HG03520 (cell line): ENCODE results near the gene SLC26A11.
"Not testable (repeated sequence)": the region's sequence is repeated elsewhere in the genome, so short reads cannot be mapped to it uniquely, and the experiment has no call there.

ENCODE experiments used
- ATAC-seq: cut with Tn5 transposase; IDR thresholded peaks from one replicate; pipeline ENCODE4 v1.9.1; 2021; ENCODE audit warnings: mild to moderate bottlenecking, moderate library complexity; ENCODE audit not compliant: unreplicated experiment

Gene SLC26A11

GRCh38 chr17:80243526-80244433 is 23.6 kb downstream of the SLC26A11 start:
- ATAC-seq: no peak

GRCh38 chr17:80244448-80244847 is 24.2 kb downstream of the SLC26A11 start:
- ATAC-seq: not testable (repeated sequence)

- ATAC-seq: no peak
Measured at GRCh38 chr17:80244871-80245509, 24.8 kb downstream of the SLC26A11 start.

- ATAC-seq: no peak
Measured at GRCh38 chr17:80245566-80246265, 25.5 kb downstream of the SLC26A11 start.

- ATAC-seq: no peak
Measured at GRCh38 chr17:80246266-80246681, 26.0 kb downstream of the SLC26A11 start.

- ATAC-seq: no peak
Measured at GRCh38 chr17:80246726-80247125, 26.5 kb downstream of the SLC26A11 start.

GRCh38 chr17:80247561-80247960 is 27.3 kb downstream of the SLC26A11 start:
- no peak for ATAC-seq

GRCh38 chr17:80248001-80248893 is 28.0 kb downstream of the SLC26A11 start:
- ATAC-seq: no peak

- ATAC-seq: no peak
Measured at GRCh38 chr17:80248894-80249710, 28.9 kb downstream of the SLC26A11 start.

- no peak for ATAC-seq
Measured at GRCh38 chr17:80251966-80252365, 31.7 kb downstream of the SLC26A11 start.

- no peak for ATAC-seq
Measured at GRCh38 chr17:80252871-80253270, 32.6 kb downstream of the SLC26A11 start.

GRCh38 chr17:80253631-80254395 is 33.6 kb downstream of the SLC26A11 start:
- ATAC-seq: no peak

GRCh38 chr17:80254396-80255251 is 34.4 kb downstream of the SLC26A11 start:
- peak; percentile 44 for ATAC-seq

GRCh38 chr17:80256034-80256350 is 35.8 kb downstream of the SLC26A11 start:
- no peak for ATAC-seq

GRCh38 chr17:80257716-80258213 is 37.5 kb downstream of the SLC26A11 start:
- no peak for ATAC-seq

GRCh38 chr17:80258296-80258695 is 38.1 kb downstream of the SLC26A11 start:
- not testable (repeated sequence) for ATAC-seq

GRCh38 chr17:80259457-80260068 is 39.3 kb downstream of the SLC26A11 start:
- ATAC-seq: no peak
